Endothelial cell (in vitro differentiated cells): ENCODE results near the gene STK32C. TPM values are rescaled to one million over a fixed set of nuclear protein-coding genes. Genes with fewer than 3 reads are reported as not detected.

Experiments used
- DNase-seq: peaks from one replicate; pipeline ENCODE4 v3.0.0; 2021; ENCODE audit warnings: low spot score
- H3K27ac Mint-ChIP-seq: one replicate; pipeline ENCODE4 v1.8.0; 2021; ENCODE audit warnings: mixed read lengths, inconsistent platforms; ENCODE audit not compliant: unreplicated experiment
- H3K27me3 Mint-ChIP-seq: one replicate; pipeline ENCODE4 v1.8.0; 2021; ENCODE audit warnings: mild to moderate bottlenecking, moderate library complexity, mixed read lengths, inconsistent platforms; ENCODE audit not compliant: unreplicated experiment
- H3K36me3 Mint-ChIP-seq: one replicate; pipeline ENCODE4 v1.8.0; 2021; ENCODE audit warnings: mild to moderate bottlenecking, low read depth, mixed read lengths, inconsistent platforms; ENCODE audit not compliant: unreplicated experiment
- H3K4me1 Mint-ChIP-seq: one replicate; pipeline ENCODE4 v1.8.0; 2021; ENCODE audit warnings: mild to moderate bottlenecking, mixed read lengths, inconsistent platforms; ENCODE audit not compliant: unreplicated experiment
- H3K4me3 Mint-ChIP-seq: one replicate; pipeline ENCODE4 v1.8.0; 2021; ENCODE audit warnings: mild to moderate bottlenecking, mixed read lengths, inconsistent platforms; ENCODE audit not compliant: unreplicated experiment
- H3K9me3 Mint-ChIP-seq: one replicate; pipeline ENCODE4 v1.8.0; 2021; ENCODE audit warnings: mixed read lengths, inconsistent platforms; ENCODE audit not compliant: unreplicated experiment
- CTCF ChIP-seq: fragments of 200-600 bp; sonication (generic); IDR thresholded peaks from one replicate; pipeline ENCODE4 v1.5.0; 2021; ENCODE audit warnings: antibody characterized with exemption; ENCODE audit not compliant: unreplicated experiment
- total RNA-seq: library from RNA; stranded (reverse); fragmentation: NEBNext Ultra II Directional; extraction: Animal tissue kit (Norgen Biotek cat#: 25700); gene quantifications from one replicate; pipeline ENCODE4 v1.2.1, GENCODE V29; 2021; ENCODE audit not compliant: unreplicated experiment

STK32C gene
- total RNA-seq, 1 donor from 2014 or later: 12.6 TPM

GRCh38 chr10:132194726-132195125, 113.0 kb downstream of the STK32C start:
- H3K4me3 Mint-ChIP-seq: no peak overlapping the region
- no peak for DNase-seq
- no peak overlapping the region for H3K27ac Mint-ChIP-seq
- H3K27me3 Mint-ChIP-seq: peaks cover 2% of the 10 kb centered on the region
- no peaks in the 10 kb centered on the region for H3K4me1 Mint-ChIP-seq
- no peak for TF ChIP-seq CTCF
- no peaks in the 10 kb centered on the region for H3K9me3 Mint-ChIP-seq
- peaks cover 5% of the 10 kb centered on the region for H3K36me3 Mint-ChIP-seq

- H3K4me3 Mint-ChIP-seq: no peak overlapping the region
- H3K9me3 Mint-ChIP-seq: no peaks in the 10 kb centered on the region
- no peak for DNase-seq
- no peaks in the 10 kb centered on the region for H3K4me1 Mint-ChIP-seq
- no peak for TF ChIP-seq CTCF
- H3K27me3 Mint-ChIP-seq: peaks cover 8% of the 10 kb centered on the region
- H3K27ac Mint-ChIP-seq: no peak overlapping the region
- H3K36me3 Mint-ChIP-seq: peaks cover 5% of the 10 kb centered on the region
Measured at GRCh38 chr10:132193907-132194552, 113.7 kb downstream of the STK32C start.

- no peak for DNase-seq
- Mint-ChIP-seq H3K27ac (no peak overlapping the region), H3K27me3 (peaks cover 9% of the 10 kb centered on the region), H3K36me3 (peaks cover 5% of the 10 kb centered on the region), H3K4me1 (no peaks in the 10 kb centered on the region), H3K4me3 (no peak overlapping the region), H3K9me3 (no peaks in the 10 kb centered on the region)
- TF ChIP-seq CTCF: no peak
Measured at GRCh38 chr10:132192991-132193665, 114.6 kb downstream of the STK32C start.

DNA sequence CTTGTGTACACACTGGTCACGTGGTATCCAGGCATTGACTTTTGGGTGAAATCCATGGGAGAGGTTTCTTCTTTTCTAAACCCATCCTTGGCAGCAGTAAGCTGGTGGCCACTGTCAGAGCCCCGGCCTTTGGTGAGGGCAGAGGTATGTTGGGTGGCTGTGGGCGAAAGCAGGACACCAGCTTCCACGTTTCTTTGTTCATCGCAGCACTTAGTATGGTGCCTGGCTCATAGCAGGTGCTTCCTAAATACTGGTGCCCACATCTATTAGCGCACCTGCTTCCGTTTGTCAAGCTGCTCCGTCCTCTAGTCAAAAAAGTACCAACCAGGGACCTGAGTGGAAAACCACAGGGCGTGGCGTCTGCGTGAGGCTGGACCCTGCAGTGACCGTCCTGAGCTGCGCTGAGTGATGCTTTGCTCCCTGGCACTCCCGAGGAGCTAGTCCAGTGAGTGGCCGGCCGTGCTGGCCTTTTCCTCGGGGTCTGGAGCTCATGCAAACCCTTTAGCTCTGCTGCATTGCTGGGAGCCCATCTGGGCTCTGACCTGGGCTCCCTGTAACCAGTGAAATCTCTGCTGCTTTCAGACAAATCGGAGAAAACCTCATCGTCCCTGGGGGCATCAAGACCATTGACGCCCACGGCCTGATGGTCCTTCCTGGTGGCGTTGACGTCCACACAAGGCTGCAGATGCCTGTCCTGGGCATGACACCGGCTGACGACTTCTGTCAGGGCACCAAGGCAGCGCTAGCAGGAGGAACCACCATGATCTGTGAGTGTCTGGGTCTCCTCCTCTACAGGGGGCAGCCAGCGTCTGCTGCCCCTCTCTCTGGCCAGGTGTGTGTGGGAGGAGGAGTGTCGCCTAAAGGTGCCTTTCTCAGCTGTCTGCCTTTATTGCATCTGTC, 115.4 kb downstream of the STK32C start:
- no peak for TF ChIP-seq CTCF

More for the DNA sequence above, 115.4 kb downstream of the STK32C start:
- H3K27ac Mint-ChIP-seq: no peak overlapping the region
- peaks cover 5% of the 10 kb centered on the region for H3K36me3 Mint-ChIP-seq
- H3K27me3 Mint-ChIP-seq: peaks cover 12% of the 10 kb centered on the region
- H3K4me1 Mint-ChIP-seq: no peaks in the 10 kb centered on the region
- H3K4me3 Mint-ChIP-seq: no peak overlapping the region
- DNase-seq: no peak
- H3K9me3 Mint-ChIP-seq: no peaks in the 10 kb centered on the region
